H1 (cell line): ENCODE data around the gene MAF. TPM values are rescaled to one million over a fixed set of nuclear protein-coding genes. Genes with fewer than 3 reads are reported as not detected.

Source experiments
- ASH2L ChIP-seq: fragments of 200-600, 300-600 bp; sonication (generic); IDR thresholded peaks from one replicate; pipeline ENCODE4 v1.7.1; 2017; ENCODE audit warnings: low read length
- ATF2 ChIP-seq: IDR thresholded peaks from 2 replicates; pipeline ENCODE4 v1.6.1; 2012; ENCODE audit warnings: low read length, inconsistent platforms
- BACH1 ChIP-seq: IDR thresholded peaks from 2 replicates; pipeline ENCODE4 v1.6.1; 2012; ENCODE audit warnings: low read length, improper control_type of control experiment
- CBX5 ChIP-seq: fragments of 300-800, 300-1000 bp; sonication (generic); IDR thresholded peaks from 2 replicates; pipeline ENCODE4 v1.7.1; 2016; ENCODE audit warnings: antibody characterized with exemption, low read length, low read depth
- EP300 ChIP-seq, 2 experiments: IDR thresholded peaks; 1 replicate in 1 of 2; 2 replicates in 1 of 2; pipeline ENCODE4 v1.6.1; 2011 to 2012; ENCODE audit warnings: low read depth in 2 of 2, low read length in 2 of 2, mild to moderate bottlenecking in 2 of 2, borderline replicate concordance in 1 of 2, inconsistent platforms in 1 of 2, moderate library complexity in 1 of 2
- MAX ChIP-seq: IDR thresholded peaks from 2 replicates; pipeline ENCODE4 v1.6.1; 2012; ENCODE audit warnings: inconsistent platforms
- POLR2AphosphoS5 ChIP-seq: IDR thresholded peaks from 2 replicates; pipeline ENCODE4 v1.6.1; 2011; ENCODE audit warnings: low read depth, low read length
- SIN3A ChIP-seq, 2 experiments: IDR thresholded peaks in 1 of 2; conservative IDR thresholded peaks in 1 of 2; 2 replicates each; pipeline ENCODE4 v1.6.1; 2011 to 2012; ENCODE audit warnings: low read length in 2 of 2, improper control_type of control experiment in 1 of 2, low read depth in 1 of 2, mild to moderate bottlenecking in 1 of 2
- polyA plus RNA-seq, 7 experiments: library from polyadenylated mRNA; depleted of rRNA in 3 of 7; stranded (reverse) in 5 of 7; unstranded in 2 of 7; fragments of >200 nt in 5 of 7; fragments of 200-250 nt in 2 of 7; gene quantifications; 1 replicate in 5 of 7; 2 replicates in 1 of 7; 4 replicates in 1 of 7; pipeline versions ENCODE4 v1.2.1 to v1.2.3, GENCODE V29; 2011 to 2013; ENCODE audit warnings: missing spikeins in 2 of 7, mixed read lengths in 2 of 7
- total RNA-seq: library from RNA; stranded (reverse); fragmentation: NEBNext Ultra II Directional; extraction: Animal tissue kit (Norgen Biotek cat#: 25700); gene quantifications from 2 replicates; pipeline ENCODE4 v1.2.1, GENCODE V29; 2021

Gene MAF
- total and polyA plus RNA-seq, 2 of the 8 experiments (the other 6 are each of a cell fraction or from before 2014, with no cell fraction given), result 1.3 to 2.7 TPM

- TF ChIP-seq ASH2L (peak; percentile 43), POLR2AphosphoS5 (no peak), BACH1 (no peak), SIN3A (conservative IDR thresholded peaks at IDR 0.05 in 1 of 2, IDR thresholded peaks at IDR 0.05 in 1 of 2; ENCODE audit: low read depth in 1 of 2, low read length in 2 of 2) (peak; percentile 100), MAX (peak; percentile 29), EP300 (IDR thresholded peaks at IDR 0.05; ENCODE audit: borderline replicate concordance in 1 of 2, low read depth in 2 of 2, low read length in 2 of 2) (no peak), ATF2 (no peak), CBX5 (no peak)
Measured at GRCh38 chr16:79600638-79601091, at the start of gene MAF (continued).
